Activated T-cell treated with anti-CD3 and anti-CD28 coated beads, Interleukin-2, amount 50 U/mL, for 1 hour (primary cell): ENCODE results near the gene TXNRD3.

Source experiments
- DNase-seq: peaks from one replicate; pipeline ENCODE4 v3.0.0-alpha.2; 2020

TXNRD3 gene

DNA sequence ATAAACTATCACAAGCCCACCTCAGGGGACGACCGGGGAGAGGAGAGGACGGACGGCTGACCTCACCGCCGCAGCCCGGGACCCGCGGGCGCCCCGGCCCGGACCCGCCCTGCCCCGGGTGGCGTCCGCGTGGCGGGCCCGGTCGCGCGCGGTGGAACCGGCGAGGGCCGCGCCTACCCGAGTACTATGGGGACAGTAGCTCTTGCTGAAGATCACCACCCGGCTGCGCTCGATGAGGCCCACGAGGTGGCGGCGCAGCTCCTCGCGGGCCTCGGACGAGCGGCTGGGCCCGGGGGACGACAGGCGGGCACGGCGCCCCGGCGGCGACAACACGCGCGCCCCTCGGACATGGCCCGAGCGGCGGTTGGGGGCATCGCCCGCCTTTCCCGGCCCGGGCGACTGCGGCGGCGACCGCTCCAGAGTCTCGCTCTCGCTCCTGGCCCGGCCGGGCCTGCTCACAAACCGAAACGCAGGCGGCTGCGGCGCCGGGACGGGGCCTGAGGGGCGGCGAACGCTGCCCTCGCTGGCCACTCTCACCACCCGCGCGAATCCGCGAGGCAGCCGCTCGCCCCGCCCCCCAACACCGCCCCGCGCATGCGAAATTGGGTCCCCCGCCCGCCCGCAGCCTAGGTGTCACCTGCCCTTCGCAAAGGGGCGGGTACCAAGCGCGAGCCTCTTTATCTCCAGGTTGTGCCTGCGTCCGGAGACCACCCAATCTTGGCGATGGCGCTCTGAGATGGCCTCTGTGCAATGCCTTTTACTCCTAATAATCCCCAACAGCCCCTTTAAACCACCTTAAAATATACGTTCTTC is at the start of gene TXNRD3:
Gene TXNRD3, minus strand, starts transcription at position 554 of the 813 bp plus-strand sequence.
- DNase-seq, result peak; percentile 81

- DNase-seq, result peak; percentile 98
Observed at GRCh38 chr3:126703512-126704493, 48.9 kb upstream of the TXNRD3 start, which contains the start of gene CHCHD6. CHCHD6 (plus strand) TSS chr3:126704240; CDS start chr3:126704313, 73 bp downstream.

- DNase-seq, result no peak
Observed at GRCh38 chr3:126699011-126699410, 44.1 kb upstream of the TXNRD3 start.

GRCh38 chr3:126696701-126697267 is 41.9 kb upstream of the TXNRD3 start:
- DNase-seq, result no peak

DNA sequence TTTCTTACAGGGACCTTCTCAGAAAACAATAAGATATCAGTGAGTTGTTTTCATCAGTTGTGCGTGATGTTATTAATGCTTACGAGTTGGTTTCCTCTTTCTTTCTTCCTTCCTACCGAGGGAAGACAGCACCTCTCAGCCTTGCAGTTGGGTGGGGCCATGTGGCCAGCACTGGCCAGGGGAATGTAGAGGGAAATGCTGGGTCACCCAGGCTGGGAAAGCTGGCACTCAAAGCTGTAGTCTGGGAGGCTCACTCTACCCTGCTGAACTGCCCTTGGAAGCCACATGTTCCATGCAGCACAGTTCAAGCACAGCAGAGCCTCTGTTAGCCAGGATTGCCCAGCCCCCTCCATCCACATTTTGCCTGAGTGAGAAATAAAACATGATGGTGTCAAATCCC is 39.0 kb upstream of the TXNRD3 start:
- DNase-seq, result no peak

GRCh38 chr3:126692858-126693257 is 37.9 kb upstream of the TXNRD3 start:
- no peak for DNase-seq

GRCh38 chr3:126691765-126692164 is 36.8 kb upstream of the TXNRD3 start:
- no peak for DNase-seq

DNA sequence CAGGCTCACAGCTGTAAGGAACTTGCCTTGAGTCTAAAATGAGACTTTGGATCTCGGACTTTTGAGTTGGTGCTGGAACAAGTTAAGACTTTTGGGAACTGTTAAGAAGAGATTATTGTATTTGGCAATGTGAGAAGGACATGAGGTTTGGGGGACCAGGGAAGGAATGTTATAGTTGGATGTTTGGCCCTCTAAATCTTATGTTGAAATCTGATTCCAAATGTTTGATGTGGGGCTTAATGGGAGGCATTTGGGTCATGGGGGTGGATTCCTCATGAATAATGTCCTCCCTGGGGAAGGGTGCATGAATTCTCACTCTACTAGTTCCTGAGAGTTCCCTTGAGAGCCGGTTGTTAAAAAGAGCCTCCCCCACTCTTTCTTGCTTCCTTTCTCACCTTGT is 30.6 kb upstream of the TXNRD3 start:
- no peak for DNase-seq

DNA sequence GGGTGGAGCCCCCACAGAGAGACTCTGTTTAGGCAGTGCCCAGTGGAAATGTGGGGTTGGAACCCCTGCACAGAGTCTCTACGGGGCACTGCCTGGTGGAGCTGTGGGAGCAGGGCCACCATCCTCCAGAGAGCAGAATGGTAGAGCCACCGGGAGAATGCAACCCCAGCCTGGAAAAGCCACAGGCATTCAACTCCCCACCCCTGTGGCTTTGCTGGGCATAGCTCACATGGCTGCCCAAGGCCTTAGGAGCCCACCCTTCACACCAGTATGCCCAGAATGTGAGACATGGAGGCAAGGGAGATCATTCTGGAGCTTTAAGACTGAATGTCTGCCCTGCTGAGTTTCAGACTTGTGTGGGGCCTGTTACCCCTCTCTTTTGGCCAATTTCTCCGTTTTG is 30.1 kb upstream of the TXNRD3 start:
- DNase-seq, result no peak

DNA sequence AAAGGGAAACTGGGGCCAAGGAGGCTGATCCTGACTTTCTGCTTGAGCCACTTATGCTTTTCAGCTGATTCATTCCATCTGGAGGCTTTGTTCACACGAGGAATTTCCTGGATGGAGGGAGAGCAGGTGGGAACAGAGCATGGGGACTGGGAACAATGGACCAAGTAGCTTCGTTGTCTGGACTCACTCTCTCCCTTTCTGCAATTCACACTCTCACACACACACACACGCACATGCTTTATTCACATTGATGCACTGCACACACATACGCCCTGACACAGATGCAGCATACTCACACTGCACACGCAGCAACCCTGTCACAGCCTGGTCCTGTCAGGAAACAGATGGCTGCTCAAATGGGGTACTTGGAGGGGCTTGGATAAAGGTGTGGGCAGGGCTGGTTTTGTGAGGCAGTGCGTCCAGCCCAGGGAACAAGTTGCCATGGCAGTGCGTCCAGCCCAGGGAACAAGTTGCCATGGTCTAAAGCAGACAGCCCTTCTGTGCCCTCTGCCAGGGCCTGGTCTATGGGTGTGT is 29.4 kb upstream of the TXNRD3 start:
- no peak for DNase-seq

DNA sequence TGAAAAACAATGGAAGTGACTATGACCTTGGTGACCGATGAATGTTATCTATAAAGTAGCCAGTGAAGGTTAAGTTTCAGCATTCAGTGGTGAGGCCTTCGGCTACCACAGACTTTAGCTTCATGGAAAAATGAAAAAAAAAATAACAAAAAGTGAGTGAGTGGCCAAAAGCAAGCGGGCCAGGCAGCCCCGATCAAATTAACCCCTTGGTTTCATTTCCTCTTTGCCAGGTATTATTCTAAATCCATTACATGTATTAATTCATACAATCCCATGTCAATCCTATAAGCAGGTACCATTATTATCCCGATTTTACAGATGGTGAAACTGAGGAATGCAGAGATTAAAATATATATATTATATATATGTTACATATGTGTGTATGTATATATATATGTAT is 28.1 kb upstream of the TXNRD3 start:
- DNase-seq, result no peak

GRCh38 chr3:126682009-126682408 is 27.1 kb upstream of the TXNRD3 start:
- DNase-seq, result no peak

DNA sequence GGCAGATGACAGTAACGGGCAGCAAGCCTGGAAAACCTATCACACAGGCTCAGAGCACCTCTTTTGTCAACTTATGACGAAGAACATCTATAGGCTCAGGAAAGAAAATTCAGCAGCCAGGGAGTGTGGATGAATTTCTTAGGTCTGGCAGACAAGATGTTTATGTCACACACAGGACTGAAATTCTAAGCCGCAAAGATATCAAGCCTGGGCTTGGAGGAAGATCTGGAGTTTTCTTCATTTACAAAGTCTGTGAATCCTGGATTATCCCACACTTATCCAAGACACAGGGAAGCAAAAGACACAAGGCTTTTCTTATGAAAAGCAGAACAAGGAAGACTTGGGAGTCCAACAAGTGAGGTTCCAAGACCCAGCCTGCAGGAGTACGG is 25.7 kb upstream of the TXNRD3 start:
- no peak for DNase-seq

DNA sequence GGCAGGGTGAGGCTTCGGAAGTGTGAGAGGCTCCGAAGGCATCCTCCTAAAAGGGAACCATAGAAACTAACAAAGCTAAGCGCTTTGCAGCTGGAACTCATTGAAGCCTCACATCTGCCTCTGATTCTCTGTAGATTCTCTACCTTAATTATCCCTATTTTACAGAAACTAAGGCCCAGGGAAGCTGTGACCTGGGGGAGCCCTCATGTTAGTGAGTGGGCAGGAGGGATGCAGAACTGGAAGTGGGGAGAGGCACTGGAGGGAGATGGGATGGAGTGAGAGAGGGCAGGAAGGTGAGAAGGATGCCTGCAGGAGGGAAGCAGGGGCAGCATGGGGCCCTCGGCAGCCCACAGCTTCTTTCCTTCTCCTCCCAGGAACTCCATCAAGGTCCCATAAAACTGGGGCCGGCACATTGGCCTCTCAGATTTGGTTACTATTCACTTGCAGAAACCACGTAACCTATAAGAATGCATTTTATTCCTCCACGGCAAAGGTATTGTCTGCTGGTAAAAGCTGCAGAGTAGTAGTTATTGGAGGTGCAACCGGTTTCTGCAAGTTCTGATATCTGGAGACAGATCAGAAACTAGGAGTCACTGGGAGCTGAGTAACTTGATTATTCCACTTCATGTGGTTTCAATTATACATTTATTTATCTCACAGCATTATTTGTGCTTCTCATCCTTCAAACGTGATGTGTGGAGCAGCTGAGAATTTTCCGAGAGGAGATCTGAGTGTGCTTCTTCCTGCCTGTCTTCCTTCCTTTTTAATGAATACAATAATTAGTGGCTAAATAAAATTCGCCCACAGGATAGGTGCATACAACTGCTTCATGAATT is 25.1 kb upstream of the TXNRD3 start:
- DNase-seq, result no peak

DNA sequence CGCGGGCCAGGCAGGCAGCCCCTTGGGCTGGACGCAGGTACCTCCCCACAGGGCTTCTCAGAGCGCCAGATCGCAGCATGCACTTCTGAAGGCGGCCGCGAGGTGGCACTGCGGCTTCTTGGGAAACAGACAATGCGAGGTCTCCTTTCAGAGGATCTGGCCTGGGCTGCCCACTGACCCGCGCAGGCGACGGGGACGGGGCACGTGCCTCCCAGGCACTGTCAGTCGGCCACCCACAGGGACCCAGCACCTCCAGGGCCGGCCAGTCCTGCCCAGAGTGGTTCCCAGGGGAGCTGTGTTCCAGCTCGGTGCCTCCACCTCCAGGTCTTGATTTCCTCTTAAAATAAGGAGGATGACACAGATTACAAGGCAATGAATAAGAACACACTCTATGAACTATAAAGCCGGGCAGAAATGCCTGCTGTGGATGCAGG is 24.4 kb upstream of the TXNRD3 start:
- peak; percentile 82 for DNase-seq

- DNase-seq, result no peak
Observed at GRCh38 chr3:126678693-126679317, 23.9 kb upstream of the TXNRD3 start.

DNA sequence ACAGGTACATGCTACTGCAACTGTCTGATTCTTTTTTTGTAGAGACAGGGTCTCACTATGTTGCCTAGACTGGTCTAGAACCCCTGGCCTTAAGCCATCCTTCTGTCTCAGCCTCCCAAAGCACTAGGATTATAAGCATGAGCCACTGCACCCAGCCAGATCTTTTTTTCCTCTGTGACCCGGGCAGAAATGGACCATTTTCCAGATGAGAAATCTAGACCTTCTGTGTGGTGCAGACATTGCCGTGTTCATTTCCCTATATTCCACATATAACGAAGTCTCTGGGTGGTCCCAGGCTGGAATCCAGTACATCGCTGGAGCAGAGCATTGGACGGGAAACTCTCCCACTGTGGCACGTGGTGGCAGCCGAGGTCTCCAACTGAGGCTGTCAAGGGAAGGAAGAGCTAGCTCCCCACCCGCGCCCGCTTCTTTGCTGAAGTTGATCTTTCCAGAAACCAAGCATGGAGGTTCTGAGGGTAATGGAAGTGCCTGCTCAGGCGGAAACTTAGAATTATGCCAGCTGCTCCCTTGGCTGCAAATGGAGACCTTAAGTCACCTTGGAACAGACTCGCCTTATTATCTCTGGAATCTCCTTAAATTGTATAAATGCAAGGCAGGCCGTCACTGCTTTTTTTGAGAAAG is 23.1 kb upstream of the TXNRD3 start:
- no peak for DNase-seq

DNA sequence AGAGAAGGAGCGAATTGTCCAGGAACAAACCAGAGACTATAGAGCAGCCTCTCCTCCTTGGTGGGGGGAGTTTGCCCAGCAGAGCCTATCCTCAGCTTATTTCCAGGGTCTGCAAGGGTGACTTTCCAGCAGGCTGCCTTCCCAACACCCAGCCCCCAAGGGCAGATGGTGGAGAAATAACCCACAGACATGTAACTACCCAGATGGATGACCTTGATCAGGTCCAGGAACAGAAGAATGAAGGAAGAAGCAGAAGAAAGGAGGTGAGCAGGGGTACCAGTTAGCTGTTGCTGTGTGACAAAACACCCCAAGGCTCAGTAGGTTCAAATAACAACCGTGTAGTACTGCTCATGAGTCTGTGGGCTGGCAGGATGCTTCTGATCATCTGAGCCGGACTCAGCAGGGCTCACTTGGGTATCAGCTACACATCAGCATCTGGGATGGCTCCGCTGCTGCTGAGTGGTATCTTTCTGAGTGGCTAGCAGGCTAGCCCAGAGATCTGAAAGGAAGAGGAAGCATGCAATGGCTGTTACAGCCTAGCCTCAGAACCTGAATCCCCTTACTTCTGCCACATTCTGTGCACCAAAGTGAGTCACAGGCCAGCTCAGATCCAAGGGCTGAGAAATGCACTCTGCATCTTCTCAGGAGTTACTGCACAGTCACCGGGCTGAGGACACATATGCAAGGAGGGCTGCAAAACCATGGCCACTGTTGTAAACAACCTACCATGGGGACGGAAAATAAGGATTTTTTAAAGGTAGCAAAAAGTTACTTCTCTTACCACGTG is 22.2 kb upstream of the TXNRD3 start:
- no peak for DNase-seq

DNA sequence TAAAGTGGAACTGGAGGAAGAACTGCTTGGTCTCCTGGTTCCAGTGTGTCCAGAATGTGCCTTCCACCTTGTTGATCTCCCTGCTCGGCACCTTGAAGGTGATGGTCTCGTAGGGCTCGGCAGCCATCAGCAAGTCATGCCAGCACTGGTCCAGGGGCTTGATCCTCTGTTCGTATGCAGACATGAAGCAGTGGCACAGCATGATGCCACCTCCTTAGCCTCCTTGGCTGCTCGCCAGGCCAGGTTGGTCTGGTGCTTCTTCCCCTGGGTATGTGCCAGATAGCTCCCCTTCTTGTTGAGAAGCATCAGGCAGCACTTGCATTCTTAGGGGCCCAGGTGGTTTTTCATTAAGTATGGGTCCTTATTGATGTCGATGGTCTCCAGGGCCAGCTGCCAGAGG is 17.8 kb upstream of the TXNRD3 start:
- no peak for DNase-seq

DNA sequence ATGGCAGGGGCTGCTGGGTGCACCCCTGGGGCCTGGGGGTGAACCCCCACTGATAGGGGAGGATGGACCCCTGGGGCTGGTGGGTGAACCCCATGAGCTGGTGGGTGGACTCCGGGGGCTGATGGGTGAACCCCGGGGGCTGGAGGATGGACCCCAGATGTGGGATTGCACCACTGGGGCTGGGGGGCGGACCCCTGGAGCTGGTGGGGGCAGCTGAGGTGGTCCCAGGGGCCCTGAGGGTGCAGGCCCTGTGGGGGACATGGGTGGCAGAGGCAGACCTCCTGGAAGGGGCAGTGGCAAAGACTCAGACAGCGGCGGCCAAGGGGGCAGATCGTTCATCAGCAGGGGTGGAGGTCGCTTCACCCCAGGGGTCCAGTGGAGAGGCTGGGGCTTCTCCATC is 17.4 kb upstream of the TXNRD3 start:
- DNase-seq, result no peak
